H9 (cell line): ENCODE data around the gene DKKL1. TPM values are rescaled to one million over a fixed set of nuclear protein-coding genes. Genes with fewer than 3 reads are reported as not detected.

Experiments
- DNase-seq: peaks from one replicate; pipeline ENCODE4 v3.0.0-alpha.2; 2017
- H2AFZ ChIP-seq: one replicate; pipeline ENCODE4 v1.6.1; 2013; ENCODE audit warnings: mild to moderate bottlenecking, low read length, control low read depth, moderate library complexity
- H2AK5ac ChIP-seq: 2 replicates; pipeline ENCODE4 v1.6.1; 2013; ENCODE audit warnings: low read length, control low read depth, mixed read lengths; ENCODE audit not compliant: insufficient read length
- H2BK120ac ChIP-seq: one replicate; pipeline ENCODE4 v1.6.1; 2013; ENCODE audit warnings: low read depth, mild to moderate bottlenecking, low read length, control low read depth, inconsistent platforms; ENCODE audit not compliant: poor library complexity, severe bottlenecking
- H2BK12ac ChIP-seq: 2 replicates; pipeline ENCODE4 v1.6.1; 2013; ENCODE audit warnings: low read length, control low read depth, mixed read lengths, low read depth; ENCODE audit not compliant: insufficient read length
- H2BK15ac ChIP-seq: 2 replicates; pipeline ENCODE4 v1.6.1; 2013; ENCODE audit warnings: low read depth, low read length, control low read depth
- H2BK20ac ChIP-seq: one replicate; pipeline ENCODE4 v1.6.1; 2013; ENCODE audit warnings: low read depth, mild to moderate bottlenecking, low read length, control low read depth, inconsistent platforms; ENCODE audit not compliant: poor library complexity, severe bottlenecking
- H2BK5ac ChIP-seq: 2 replicates; pipeline ENCODE4 v1.6.1; 2013; ENCODE audit warnings: low read length, control low read depth, mixed read lengths; ENCODE audit not compliant: insufficient read length
- H3K14ac ChIP-seq: 2 replicates; pipeline ENCODE4 v1.6.1; 2013; ENCODE audit warnings: low read length, control low read depth; ENCODE audit not compliant: insufficient read depth
- H3K18ac ChIP-seq: 2 replicates; pipeline ENCODE4 v1.6.1; 2013; ENCODE audit warnings: low read depth, mild to moderate bottlenecking, mixed read lengths, low read length, control low read depth; ENCODE audit not compliant: insufficient read length
- H3K23ac ChIP-seq: 2 replicates; pipeline ENCODE4 v1.6.1; 2013; ENCODE audit warnings: low read length, control low read depth, mixed read lengths, low read depth; ENCODE audit not compliant: insufficient read length
- H3K23me2 ChIP-seq: 2 replicates; pipeline ENCODE4 v1.6.1; 2013; ENCODE audit warnings: low read depth, mild to moderate bottlenecking, mixed read lengths, low read length, control low read depth; ENCODE audit not compliant: insufficient read length, poor library complexity, severe bottlenecking
- H3K27ac ChIP-seq: 2 replicates; pipeline ENCODE4 v1.5.1; 2013; ENCODE audit warnings: low read length, control low read depth, mixed read lengths, low read depth; ENCODE audit not compliant: insufficient read length
- H3K27me3 ChIP-seq: 2 replicates; pipeline ENCODE4 v1.6.1; 2013; ENCODE audit warnings: low read length, control low read depth, inconsistent platforms; ENCODE audit not compliant: insufficient read depth
- H3K4ac ChIP-seq: 2 replicates; pipeline ENCODE4 v1.6.1; 2013; ENCODE audit warnings: low read depth, mild to moderate bottlenecking, control low read depth, inconsistent platforms, low read length, moderate library complexity
- H3K4me1 ChIP-seq: 2 replicates; pipeline ENCODE4 v1.6.1; 2013; ENCODE audit warnings: low read length, control low read depth, inconsistent platforms; ENCODE audit not compliant: insufficient read depth
- H3K4me2 ChIP-seq: 2 replicates; pipeline ENCODE4 v1.6.1; 2013; ENCODE audit warnings: low read length, control low read depth, mixed read lengths; ENCODE audit not compliant: insufficient read length, insufficient read depth
- H3K56ac ChIP-seq: 2 replicates; pipeline ENCODE4 v1.6.1; 2013; ENCODE audit warnings: low read depth, mild to moderate bottlenecking, mixed read lengths, low read length, control low read depth; ENCODE audit not compliant: insufficient read length
- H3K79me1 ChIP-seq: 2 replicates; pipeline ENCODE4 v1.6.1; 2013; ENCODE audit warnings: low read depth, mild to moderate bottlenecking, moderate library complexity, low read length, control low read depth, inconsistent platforms; ENCODE audit not compliant: insufficient read depth, poor library complexity, severe bottlenecking
- H3K79me2 ChIP-seq: 2 replicates; pipeline ENCODE4 v1.6.1; 2013; ENCODE audit warnings: low read length, control low read depth, inconsistent platforms; ENCODE audit not compliant: insufficient read depth
- H3K9ac ChIP-seq: 2 replicates; pipeline ENCODE4 v1.6.1; 2013; ENCODE audit warnings: low read length, control low read depth, mixed read lengths; ENCODE audit not compliant: insufficient read length; ENCODE audit errors: extremely low read depth
- H3K9me3 ChIP-seq: one replicate; pipeline ENCODE4 v1.6.1; 2013; ENCODE audit warnings: low read depth, low read length, inconsistent platforms; ENCODE audit not compliant: control insufficient read depth
- H3T11ph ChIP-seq: one replicate; pipeline ENCODE4 v1.6.1; 2013; ENCODE audit warnings: mild to moderate bottlenecking, low read length, control low read depth, inconsistent platforms
- H4K20me1 ChIP-seq: one replicate; pipeline ENCODE4 v1.6.1; 2013; ENCODE audit not compliant: control insufficient read depth, insufficient read length, insufficient read depth
- H4K5ac ChIP-seq: 2 replicates; pipeline ENCODE4 v1.6.1; 2013; ENCODE audit warnings: low read depth, mild to moderate bottlenecking, mixed read lengths, low read length, control low read depth; ENCODE audit not compliant: insufficient read length
- H4K8ac ChIP-seq: replicated peaks from 2 replicates; pipeline ENCODE4 v1.6.1; 2013; ENCODE audit warnings: low read length, control low read depth, mixed read lengths, low read depth; ENCODE audit not compliant: insufficient read length
- H4K91ac ChIP-seq: 2 replicates; pipeline ENCODE4 v1.6.1; 2013; ENCODE audit warnings: low read depth, mild to moderate bottlenecking, moderate library complexity, mixed read lengths, low read length, control low read depth; ENCODE audit not compliant: insufficient read length
- H3K27ac Mint-ChIP-seq, 3 experiments: 2 replicates in 2 of 3; 3 replicates in 1 of 3; pipeline ENCODE4 v1.8.0; 2020 to 2021; ENCODE audit warnings: mixed read lengths in 3 of 3, mild to moderate bottlenecking in 1 of 3, moderate library complexity in 1 of 3
- H3K27me3 Mint-ChIP-seq: 2 replicates; pipeline ENCODE4 v1.8.0; 2021; ENCODE audit warnings: low read depth, mild to moderate bottlenecking, moderate library complexity, mixed read lengths
- H3K36me3 Mint-ChIP-seq, 3 experiments: 2 replicates in 2 of 3; 3 replicates in 1 of 3; pipeline ENCODE4 v1.8.0; 2020 to 2021; ENCODE audit warnings: low read depth in 3 of 3, mixed read lengths in 3 of 3; ENCODE audit not compliant: insufficient read depth in 1 of 3
- H3K4me1 Mint-ChIP-seq, 2 experiments: 2 replicates each; pipeline ENCODE4 v1.8.0; 2020; ENCODE audit warnings: mixed read lengths in 2 of 2
- H3K4me3 Mint-ChIP-seq, 2 experiments: 2 replicates in 1 of 2; 3 replicates in 1 of 2; pipeline ENCODE4 v1.8.0; 2020 to 2021; ENCODE audit warnings: mild to moderate bottlenecking in 2 of 2, mixed read lengths in 2 of 2, moderate library complexity in 1 of 2
- H3K9me3 Mint-ChIP-seq, 2 experiments: 2 replicates in 1 of 2; 3 replicates in 1 of 2; pipeline ENCODE4 v1.8.0; 2020; ENCODE audit warnings: mild to moderate bottlenecking in 2 of 2, mixed read lengths in 2 of 2, moderate library complexity in 1 of 2
- WGBS: extraction: QIAGEN DNeasy Blood & Tissue Kit; methylation state at CpG from one replicate; pipeline ENCODE4 v1.1.7; 2013; ENCODE audit warnings: missing lambda C conversion rate, low lambda C conversion rate, mixed read lengths; ENCODE audit not compliant: insufficient read length; ENCODE audit errors: extremely low coverage; 5-methylcytosine and 5-hydroxymethylcytosine counted together
- total RNA-seq: library from RNA; stranded (reverse); gene quantifications from 2 replicates; pipeline ENCODE4 v1.2.1, GENCODE V29; 2021
- TF ChIP-seq, protein P1 (sequence below): fragments of 200-600 bp; sonication (generic); conservative IDR thresholded peaks from 3 replicates; pipeline ENCODE4 v1.8.0; 2021; ENCODE audit warnings: antibody characterized with exemption, mild to moderate bottlenecking

DKKL1 gene
- total RNA-seq, 1 experiment from 2014 or later, result 3.5 TPM

DNA sequence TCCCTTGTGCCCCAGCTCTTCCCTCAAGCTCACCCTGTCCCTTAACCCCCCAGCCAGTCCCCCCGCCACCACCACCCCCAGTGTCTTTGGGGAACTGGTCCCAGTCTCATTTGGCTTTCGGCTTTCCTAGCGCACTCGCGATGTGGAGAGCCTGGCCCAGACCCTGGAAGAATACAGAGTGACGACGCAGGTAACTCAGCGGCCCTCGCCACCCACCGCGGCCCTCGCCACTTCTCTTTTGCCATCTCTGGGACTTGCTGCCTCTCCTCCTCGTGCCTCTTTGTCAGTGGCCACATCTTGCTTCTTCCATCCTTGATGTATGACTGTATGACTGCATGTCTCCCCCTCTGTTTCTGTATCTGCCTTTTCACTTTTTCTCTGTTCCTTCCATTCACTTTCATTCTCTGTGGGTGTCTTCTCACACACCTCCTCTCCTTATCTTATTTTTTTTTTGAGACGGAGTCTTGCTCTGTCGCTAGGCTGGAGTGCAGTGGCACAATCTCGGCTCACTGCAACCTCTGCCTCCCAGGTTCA, 43.9 kb downstream of the DKKL1 start:
- no peak for DNase-seq
- H3K18ac ChIP-seq, result no peak overlapping the region
- no peaks in the 10 kb centered on the region for H3K79me1 ChIP-seq
- no peaks in the 10 kb centered on the region for H3K27me3 ChIP-seq
- peaks cover 9% of the 10 kb centered on the region; the same call in 1 of the 2 replicates for H3K4me1 ChIP-seq
- peaks cover 2% of the 10 kb centered on the region for H4K20me1 ChIP-seq
- H3K4me2 ChIP-seq, result no peak overlapping the region
- H3K23me2 ChIP-seq, result no peaks in the 10 kb centered on the region
- H3K4me1 Mint-ChIP-seq, result peaks cover 37 to 38% of the 10 kb centered on the region in 2 experiments
- no peak overlapping the region for H3K56ac ChIP-seq
- H2BK15ac ChIP-seq, result no peak overlapping the region
- TF ChIP-seq, protein P1, sequence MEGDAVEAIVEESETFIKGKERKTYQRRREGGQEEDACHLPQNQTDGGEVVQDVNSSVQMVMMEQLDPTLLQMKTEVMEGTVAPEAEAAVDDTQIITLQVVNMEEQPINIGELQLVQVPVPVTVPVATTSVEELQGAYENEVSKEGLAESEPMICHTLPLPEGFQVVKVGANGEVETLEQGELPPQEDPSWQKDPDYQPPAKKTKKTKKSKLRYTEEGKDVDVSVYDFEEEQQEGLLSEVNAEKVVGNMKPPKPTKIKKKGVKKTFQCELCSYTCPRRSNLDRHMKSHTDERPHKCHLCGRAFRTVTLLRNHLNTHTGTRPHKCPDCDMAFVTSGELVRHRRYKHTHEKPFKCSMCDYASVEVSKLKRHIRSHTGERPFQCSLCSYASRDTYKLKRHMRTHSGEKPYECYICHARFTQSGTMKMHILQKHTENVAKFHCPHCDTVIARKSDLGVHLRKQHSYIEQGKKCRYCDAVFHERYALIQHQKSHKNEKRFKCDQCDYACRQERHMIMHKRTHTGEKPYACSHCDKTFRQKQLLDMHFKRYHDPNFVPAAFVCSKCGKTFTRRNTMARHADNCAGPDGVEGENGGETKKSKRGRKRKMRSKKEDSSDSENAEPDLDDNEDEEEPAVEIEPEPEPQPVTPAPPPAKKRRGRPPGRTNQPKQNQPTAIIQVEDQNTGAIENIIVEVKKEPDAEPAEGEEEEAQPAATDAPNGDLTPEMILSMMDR, result no peak
- H4K8ac ChIP-seq, result no peak overlapping the region
- no peak overlapping the region for H2AFZ ChIP-seq
- H2BK20ac ChIP-seq, result no peak overlapping the region
- no peaks in the 10 kb centered on the region for H3K79me2 ChIP-seq
- H4K91ac ChIP-seq, result no peak overlapping the region
- H3K4me3 Mint-ChIP-seq, result no peak overlapping the region
- WGBS, result no CpG with 5 or more reads among the region's 16 CpGs
- H3K27me3 Mint-ChIP-seq, result peaks cover 9% of the 10 kb centered on the region
- no peak overlapping the region for H3K9ac ChIP-seq
- no peaks in the 10 kb centered on the region for H3K9me3 ChIP-seq
- no peak overlapping the region for H3K27ac Mint-ChIP-seq
- H2BK12ac ChIP-seq, result no peak overlapping the region
- no peak overlapping the region for H2BK120ac ChIP-seq
- H3K23ac ChIP-seq, result no peak overlapping the region
- no peak overlapping the region for H4K5ac ChIP-seq
- H3K14ac ChIP-seq, result no peak overlapping the region
- H3K27ac ChIP-seq, result no peak overlapping the region
- H2AK5ac ChIP-seq, result no peak overlapping the region
- no peak overlapping the region for H2BK5ac ChIP-seq
- no peak overlapping the region for H3K4ac ChIP-seq
- no peaks in the 10 kb centered on the region; a peak in 1 of 7 replicates for H3K36me3 Mint-ChIP-seq
- no peak overlapping the region for H3T11ph ChIP-seq
- no peaks in the 10 kb centered on the region for H3K9me3 Mint-ChIP-seq
